OCI-LY7 (cell line): ENCODE measurements around the gene CHN2.

ENCODE experiments used
- CTCF ChIP-seq: fragments of 200-600 bp; sonication (generic); conservative IDR thresholded peaks from 2 replicates; pipeline ENCODE4 v1.5.1; 2014; ENCODE audit warnings: mild to moderate bottlenecking, antibody characterized with exemption, low read length, moderate library complexity, mixed read lengths
- EZH2phosphoT487 ChIP-seq: fragments of 200-600 bp; sonication (generic); IDR thresholded peaks from 2 replicates; pipeline ENCODE4 v1.6.1; 2018; ENCODE audit warnings: low read depth, borderline replicate concordance, mild to moderate bottlenecking, mixed run types, antibody characterized with exemption, low read length, moderate library complexity, mixed read lengths

- TF ChIP-seq CTCF: no peak
- no peak for TF ChIP-seq EZH2phosphoT487
Measured at GRCh38 chr7:29217113-29217512, 22.5 kb downstream of the CHN2 start.
